ENCODE results near the gene FAM174C.

DNA sequence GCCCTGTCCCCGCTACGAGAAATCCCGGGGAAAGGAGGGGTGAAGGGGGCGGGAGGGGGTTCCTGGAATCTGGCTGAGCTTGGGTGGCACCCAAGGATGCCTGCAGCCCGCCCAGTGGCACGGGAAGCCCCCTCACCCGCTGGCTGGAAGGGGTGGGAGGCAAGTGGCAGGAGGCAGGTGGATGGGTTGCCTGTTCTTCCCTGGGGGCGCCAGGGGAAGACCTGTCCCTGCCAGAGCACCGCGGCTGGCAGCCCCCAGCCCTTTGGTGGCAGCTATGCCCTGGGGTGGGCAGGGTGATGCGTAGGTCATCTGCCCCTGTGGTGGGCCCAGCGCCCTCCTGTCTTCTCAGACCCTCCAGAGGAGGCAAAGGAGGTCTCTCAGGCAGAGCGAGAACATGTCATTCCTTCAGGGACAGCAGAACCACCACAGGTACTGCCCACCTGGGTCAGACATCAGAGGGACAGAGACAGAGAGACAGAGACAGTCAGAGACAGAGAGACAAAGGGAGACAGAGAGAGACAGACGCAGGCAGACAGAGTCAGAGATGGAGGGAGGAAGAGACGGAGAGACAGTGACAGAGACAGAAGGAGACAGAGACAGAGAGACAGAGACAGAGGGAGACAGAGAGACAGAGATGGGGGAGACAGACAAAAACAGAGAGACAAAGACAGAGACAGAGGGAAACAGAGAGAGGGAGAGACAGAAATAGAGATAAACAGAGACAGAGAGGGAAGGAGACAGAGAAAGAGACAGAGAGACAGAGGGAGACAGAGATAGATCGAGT, 47.1 kb downstream of the FAM174C start:
- TF ChIP-seq SRF (IDR thresholded peaks at IDR 0.05; ENCODE audit: low read depth) (no peak), EZH2phosphoT487 (IDR thresholded peaks at IDR 0.05; ENCODE audit: borderline replicate concordance) (no peak)
